ENCODE results near the gene NSUN7. TPM values are rescaled to one million over a fixed set of nuclear protein-coding genes. Genes with fewer than 3 reads are reported as not detected.
"Not testable (repeated sequence)": the region's sequence is repeated elsewhere in the genome, so short reads cannot be mapped to it uniquely, and the experiment has no call there.

NSUN7 gene
- polyA plus RNA-seq, 1 donor = 0.66 TPM

DNA sequence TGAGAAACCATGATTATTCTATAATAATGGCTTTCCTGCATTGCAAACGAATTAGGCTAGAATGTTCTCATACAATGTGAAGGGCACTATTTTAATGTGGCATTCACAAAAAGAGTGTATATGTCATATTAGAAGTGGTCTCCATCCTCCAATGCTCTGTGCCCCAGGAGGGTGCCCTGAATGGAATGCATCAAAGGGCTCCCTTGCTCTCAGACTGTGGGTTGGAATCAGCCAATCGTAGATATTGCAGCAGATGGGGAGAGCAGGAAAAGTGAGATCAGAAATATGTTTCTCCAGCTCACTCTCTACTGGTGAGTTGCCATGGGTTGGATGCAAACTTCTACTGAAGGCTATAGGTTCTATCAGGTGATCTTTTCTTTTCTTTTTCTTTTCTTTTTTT, 11.9 kb upstream of the NSUN7 start:
- DNase-seq = no peak

DNA sequence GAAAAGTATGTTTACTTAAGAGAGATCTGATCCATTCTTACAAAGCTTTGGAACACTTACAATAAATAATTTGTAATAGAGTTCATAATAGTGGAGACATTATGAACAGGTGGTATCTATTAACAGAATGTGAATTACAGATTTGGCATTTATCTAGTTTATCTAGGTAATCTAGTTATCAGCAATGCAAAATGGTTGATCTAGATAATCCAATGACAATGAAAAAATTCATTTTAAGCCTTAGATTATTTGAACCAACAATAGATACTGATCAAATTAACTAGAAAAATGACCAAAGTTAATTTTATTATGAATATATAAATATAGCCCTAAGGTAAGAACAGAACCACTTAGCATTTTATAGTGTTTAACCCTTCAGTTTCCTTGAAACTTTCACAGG, 10.4 kb upstream of the NSUN7 start:
- DNase-seq = no peak

DNA sequence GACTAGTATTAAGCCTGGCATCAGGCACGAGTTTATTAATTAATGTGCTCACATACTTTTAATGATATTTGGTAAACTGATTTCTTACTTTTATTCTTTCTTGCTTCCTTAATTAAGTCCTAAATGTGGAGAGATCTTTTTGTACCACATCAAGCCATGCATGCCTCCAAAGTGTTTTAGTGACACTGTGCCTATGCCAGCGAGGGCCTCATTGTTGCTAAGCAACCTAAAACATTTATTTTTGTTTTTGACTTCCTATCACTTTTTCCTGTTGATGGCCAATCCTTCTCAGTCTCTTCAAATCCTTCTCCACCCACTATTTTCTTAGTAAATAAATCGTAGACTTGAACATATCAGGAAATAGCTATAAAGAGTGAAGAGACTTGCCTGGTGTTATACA, 5.5 kb upstream of the NSUN7 start:
- no peak for DNase-seq

DNA sequence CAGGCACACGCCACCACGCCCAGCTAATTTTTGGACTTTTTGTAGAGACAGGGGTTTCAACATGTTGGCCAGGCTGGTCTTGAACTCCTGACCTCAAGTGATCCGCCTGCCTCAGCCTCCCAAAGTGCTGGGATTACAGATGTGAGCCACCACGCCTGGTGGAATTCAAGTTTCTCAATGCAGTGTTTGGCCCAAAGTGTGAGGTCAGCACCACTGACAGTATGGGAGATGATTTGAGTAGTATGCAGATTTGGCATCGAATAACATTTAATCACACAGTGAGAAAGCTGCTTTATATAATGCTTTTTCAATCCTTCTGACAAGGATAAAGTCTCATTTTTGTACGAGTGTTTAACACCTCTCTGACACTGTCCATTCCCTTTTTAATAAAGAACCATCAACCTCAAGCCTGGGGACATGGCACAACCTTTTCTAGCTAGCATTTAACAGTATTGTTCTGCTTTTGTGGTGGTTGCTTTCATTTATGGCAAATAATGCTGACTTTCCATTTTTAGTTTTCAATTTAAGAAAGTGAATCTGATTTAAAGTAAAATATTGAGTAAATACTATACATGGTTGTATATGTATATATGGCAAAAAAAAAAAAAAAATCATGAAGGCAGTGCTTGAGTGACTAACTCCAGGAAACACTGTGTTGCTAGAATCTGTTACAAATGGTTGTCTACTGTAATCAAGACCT, 4.3 kb upstream of the NSUN7 start:
- no peak for DNase-seq

DNA sequence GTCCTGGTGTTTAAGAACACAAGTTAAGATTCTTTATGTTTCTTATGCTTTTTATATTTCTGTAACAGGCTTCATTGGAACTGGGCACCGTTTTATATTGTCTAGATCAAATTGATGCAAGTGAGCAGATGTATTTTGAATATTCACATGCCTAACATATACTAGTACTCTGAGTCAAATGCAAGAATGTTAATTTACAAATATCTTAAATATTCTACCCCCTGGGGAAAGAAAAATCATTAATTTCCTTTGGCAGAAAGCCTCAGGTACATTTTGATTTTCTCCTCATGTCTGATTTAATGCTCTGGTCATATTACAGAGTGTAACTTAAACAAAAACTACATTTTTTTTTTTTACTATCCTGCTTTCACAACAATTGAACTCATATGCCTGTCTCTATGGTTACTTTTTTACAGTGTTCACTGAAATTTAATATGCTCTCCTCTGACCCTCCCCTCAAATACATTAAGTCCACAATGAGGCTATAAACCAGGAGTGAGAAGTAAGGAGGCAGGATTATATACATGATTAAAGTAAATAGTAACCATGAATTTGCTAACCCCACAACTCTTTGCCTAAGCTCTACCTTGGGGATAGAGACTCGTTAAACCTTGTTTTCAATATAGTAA, 2.4 kb upstream of the NSUN7 start:
- no peak for DNase-seq

DNA sequence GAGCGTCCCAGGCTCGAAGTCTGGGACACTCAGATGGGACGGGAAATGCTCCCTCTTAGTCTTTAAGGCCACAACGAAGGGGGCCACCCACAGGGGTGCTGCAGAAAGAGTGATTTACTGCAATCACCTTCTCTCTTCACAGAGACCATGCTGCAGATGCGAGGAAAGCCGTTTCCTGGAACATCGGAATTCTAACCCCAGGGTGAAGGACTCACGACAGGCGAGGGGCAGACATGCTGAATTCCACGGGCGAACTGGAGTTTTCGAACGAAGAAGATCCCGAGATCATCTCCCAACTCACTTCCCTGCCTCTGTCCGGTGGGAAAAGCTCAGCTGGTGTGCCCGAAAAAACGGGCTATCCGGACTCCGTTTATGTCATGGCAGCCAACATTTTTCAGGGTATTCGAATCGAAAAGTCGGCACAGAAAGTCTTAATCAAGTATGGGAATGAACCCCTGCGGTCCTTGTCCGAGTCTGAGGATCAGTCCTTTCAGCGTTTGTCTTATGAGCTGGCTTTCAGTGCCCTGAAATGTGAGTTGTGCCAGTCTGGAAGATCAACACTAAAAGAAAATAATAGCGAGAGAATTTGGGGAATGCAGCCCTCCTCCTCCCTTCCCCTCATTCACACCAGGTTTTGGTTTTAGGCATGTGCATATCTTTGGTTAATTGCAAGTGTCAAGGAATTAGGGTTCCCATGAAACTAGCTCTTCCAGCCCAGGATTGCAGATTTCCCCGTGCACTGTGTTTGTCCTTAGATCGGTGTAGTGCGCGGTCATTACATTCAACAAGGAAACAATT, 905 bp downstream of the NSUN7 start:
- DNase-seq = peak; percentile 8

DNA sequence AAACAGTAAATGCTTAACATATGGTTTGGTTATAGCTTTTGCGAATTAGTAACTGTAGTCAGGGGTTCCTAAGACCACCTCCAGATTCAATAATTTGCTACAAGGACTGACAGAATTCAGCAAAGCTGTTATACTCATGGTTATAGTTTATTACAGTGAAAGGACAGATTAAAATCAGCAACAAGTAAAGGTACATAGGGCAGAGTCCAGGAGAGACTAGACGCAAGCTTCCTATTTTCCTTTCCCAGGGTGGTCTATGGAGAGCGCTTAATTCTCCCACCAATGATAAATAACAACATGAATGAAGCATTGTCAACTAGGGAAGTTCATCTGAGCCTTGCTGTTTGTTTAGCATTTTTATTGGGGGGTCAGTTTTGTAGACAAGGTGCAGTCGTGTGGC, 5.9 kb downstream of the NSUN7 start:
- DNase-seq = no peak

DNA sequence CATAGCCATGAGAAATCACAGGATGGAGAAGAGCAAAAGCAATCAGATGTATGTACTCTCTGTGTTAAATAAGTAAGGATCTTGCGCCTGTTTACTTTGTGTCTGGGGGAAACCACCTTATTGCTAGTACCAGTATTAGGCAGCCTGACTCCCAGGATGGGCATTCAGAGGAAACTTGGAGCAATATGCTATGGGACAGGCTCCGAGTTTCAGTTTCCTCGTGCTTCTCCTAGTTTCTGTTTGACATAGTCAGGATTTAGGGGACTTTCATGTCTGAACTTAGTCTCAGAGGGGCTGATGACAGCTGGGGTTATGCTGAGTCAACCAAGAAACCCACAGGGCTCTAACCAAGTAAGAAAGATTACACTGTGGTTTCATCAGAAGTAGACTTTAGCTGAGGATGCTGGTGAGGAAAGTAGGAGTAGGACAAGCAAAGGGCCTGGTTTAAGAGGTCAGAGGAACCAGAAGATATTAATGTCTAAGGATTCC, 13.5 kb downstream of the NSUN7 start:
- DNase-seq = no peak

DNA sequence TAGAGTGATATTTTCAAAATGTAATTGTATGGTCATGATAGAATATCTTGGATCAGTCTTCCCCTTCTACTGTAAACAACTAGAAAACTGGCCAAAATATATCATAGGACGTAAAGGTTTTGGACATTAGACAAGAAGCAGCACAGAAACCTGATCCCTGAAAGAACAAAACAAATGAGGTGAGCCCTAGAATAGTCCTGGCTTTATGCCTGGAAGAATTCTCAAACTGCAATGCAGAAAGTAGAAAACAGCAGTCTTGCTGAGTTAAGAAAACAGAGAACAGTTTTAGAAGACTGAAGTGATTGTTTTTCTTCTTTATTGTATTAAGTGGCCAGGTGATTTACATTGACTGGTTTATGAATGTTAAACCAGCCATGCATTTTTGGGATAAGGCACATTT, 19.5 kb downstream of the NSUN7 start:
- DNase-seq = no peak

DNA sequence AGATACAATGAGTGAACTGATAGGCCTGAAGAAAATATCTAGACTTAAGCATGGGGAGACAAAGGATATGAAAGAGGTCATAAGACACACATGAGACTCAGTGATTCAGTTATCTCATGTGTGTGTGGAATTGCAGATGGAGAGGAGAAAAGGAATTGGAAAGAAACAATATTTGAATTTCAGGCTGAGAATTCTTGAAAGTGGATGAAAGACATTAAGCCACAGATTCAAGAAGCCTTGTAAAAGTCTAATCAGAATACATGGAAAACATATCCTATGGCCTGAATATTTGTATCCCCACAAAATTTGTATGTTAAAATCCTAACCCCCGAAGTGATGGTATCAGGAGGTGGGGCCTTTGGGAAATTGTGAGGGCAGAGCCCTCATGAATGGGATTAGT, 28.3 kb downstream of the NSUN7 start:
- DNase-seq = no peak

DNA sequence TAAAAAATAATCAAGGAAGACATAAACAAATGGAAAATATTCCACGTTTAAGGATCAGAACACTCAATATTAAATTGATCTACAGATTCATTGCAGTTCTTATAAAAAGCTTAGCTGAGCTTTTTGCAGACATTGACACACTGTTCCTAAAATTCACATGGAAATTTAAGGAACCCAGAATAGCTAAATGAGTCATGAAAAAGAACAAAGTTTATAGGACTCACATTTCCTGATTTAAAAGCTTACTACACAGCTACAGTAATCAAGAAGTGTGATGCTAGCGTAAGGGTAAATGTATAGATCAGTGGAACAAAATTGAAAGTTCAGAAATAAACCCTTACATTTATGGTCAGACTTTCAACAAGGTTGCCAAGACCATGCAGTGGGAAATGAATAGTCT, 33.1 kb downstream of the NSUN7 start:
- DNase-seq = no peak

DNA sequence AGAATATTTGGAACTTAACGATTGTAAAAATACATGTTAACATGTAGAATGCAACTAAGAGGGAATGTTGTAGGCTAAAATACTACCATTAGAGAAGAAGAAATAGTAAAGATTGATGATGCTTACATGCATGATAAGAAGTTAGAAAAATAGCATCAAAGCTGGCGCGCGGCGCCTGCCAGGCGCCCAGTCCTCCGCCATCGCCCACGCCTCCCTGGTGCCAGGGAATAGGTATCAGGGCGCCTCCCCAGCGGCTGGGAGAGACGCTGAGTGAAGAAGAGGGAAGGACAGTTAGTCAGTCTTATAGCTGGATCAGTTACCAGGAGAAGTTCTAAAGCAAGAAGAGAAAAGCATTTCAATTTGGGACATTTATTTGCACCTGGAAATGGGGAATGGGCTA, 36.0 kb downstream of the NSUN7 start:
- no peak for DNase-seq

DNA sequence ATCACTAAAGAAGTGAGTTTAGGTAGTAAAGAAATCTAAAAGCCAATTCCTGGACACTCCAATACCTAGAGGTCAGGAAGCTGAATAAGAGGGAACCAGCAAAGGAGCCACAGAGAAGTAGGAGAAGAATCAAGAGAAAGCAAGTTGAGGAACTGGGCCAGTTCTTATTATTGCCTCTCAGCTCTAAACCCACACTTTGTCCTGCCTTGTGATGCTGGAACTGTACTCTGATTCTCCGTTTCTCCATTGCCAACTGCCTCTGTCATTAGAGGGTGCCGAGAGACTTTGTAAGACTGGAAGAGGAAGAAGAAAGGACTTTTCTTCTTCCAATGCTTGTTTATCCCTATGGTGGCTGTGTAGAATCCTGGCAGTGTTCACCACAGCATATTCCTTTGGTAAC, 38.6 kb downstream of the NSUN7 start:
- no peak for DNase-seq

DNA sequence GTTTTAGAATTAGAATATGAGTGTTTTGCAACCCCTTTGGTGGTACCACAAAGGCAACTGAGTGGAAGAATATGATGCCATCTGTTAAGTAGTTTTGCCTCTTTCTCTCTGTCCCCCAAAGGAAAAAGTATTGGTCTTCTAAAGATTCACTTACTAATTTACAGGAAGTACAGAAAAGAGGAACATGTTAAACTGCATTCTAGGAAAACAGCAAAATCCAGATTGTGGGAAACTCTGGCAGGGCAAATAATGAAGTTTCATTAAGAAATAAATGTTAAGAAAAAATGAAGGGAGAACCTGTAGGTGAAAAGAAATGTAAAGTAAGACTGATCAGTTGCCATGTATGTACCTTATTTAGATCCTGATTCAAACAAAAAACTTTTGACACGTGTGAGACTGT, 39.3 kb downstream of the NSUN7 start:
- DNase-seq = no peak

DNA sequence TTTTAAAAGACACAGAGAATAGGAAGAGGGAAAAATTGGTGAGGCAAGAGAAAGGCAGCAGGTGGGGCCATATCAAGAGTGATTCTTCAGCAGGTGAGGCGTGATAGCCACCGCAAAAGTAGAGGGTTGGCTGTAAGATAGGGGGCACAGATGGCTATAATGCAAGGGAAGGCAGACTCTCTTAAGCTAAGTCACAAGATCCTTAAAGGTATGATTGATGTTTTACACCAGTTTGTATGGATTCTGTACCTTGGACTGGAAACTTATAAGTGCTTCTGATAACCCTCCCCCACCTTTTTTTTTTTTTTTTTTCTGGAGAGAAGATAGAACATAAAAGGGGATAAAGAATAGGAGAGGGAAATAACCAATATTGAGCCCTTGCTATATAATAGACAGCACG, 40.0 kb downstream of the NSUN7 start:
- DNase-seq = no peak

DNA sequence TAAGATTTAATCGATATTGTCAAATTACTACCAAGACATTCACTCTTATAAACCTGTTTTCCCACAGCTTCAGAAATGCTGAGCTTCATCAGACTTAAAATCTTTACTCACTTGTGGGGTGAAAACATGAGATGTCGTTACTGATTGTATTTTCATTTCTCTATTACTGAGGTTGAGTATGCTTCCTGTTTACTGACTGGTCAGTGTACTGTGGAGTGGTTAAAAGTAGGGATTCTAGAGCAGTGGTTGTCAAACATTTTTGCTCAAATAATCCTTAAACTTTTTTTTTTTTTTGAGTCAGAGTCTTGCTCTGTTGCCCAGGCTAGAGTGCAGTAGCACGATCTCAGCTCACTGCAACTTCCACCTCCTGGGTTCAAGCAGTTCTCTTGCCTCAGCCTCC, 50.3 kb downstream of the NSUN7 start:
- DNase-seq = no peak

DNA sequence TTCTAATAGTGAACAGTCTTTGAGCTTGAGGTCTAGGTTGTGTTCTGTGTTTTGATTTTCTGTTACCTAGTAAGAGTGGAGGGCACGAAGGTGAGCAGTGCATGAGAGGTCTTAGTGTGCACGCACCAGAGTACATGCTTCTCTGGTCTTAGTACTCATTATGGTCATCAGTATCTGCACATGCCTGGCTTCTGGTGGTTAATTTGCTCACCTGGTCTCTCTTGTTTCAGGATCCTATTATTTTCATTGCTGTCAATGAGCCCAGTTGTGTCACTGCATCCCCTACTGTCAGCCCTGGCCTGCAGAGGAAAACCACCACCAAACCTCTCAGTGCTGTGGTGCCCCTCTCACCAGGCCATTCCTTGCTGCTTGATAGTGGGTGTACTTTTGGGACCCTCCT, 54.8 kb downstream of the NSUN7 start:
- no peak for DNase-seq

DNA sequence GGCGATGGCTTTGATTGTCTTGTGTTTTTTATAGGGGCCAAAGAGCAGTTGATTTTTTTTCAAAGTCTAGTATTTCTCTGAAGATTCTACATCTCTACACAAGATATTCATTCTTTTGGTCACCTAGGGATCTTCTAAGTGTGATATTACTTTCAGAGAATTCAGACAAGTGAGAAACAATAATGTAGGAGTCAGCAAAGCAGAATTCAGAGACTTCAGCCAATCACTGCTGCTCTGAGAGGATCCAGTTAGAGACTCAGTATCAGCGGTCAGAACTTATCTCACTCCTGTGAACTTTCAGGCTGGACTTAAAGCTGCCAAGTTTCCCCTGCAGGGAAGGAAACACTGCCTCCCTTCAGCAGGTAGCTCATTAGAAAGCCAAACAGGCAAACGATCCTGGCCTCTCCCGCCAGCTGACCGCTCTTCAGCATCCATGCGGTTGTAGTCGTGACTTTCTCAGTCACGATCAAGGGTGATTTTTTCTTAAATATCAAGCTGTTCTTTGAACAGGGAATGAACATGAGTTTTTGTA, 59.2 kb downstream of the NSUN7 start:
- no peak for DNase-seq

DNA sequence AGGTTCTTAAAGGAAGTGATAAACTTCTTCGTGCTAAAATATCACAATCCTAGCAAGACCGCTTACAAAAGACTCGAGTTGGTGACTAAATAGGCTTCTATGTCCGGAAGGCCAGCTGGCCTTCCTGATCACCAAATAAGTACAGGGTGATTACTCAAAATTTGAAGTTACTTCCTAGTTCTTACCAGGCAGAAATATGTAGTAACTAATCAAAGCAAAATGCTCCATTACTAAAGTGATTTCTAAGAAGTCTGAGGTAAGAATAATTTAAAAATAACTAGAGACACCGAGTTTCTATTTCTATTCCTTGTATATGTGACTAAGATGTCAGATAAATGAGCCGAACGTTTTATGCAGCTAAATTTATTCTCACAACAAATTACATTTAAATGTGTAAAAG, 62.2 kb downstream of the NSUN7 start:
- no peak for DNase-seq

DNA sequence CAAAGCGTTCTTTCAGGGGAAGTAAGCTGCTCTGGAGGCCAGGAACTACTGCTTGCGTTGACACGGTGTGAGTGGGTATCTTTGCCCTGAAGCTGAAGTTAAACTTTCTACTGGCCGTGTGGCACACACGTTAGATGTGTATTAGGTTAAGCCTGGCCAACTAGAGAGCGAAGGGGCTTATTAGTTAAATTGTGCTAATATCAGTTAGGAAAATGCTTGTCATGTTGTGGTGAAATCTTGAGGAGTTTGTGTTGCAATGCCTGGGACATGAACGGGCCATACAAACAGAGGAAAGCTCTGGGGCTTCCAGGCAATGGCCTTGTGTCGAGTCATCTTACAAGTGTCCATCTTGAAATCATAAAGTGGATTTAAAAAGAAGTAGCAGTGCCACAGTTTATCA, 62.6 kb downstream of the NSUN7 start:
- no peak for DNase-seq

DNA sequence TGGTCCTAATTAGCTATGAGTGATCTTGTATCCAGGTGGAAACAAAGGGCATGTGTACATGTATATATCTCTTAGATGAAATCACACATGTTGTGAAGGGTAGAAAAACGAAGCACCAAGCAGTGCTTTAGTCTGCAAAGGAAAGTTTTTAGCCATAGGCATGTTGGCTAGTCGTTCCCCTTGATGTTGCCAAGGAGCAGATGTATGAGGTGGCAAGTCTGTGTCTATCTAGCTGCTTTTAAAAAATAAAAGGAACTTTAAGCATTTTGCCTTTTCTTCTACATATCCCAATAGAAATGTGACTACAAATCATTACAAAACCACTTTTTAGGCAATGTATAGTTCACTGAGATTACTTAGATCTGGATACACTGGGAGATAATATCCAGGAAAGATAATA, 63.1 kb downstream of the NSUN7 start:
- DNase-seq = no peak

DNA sequence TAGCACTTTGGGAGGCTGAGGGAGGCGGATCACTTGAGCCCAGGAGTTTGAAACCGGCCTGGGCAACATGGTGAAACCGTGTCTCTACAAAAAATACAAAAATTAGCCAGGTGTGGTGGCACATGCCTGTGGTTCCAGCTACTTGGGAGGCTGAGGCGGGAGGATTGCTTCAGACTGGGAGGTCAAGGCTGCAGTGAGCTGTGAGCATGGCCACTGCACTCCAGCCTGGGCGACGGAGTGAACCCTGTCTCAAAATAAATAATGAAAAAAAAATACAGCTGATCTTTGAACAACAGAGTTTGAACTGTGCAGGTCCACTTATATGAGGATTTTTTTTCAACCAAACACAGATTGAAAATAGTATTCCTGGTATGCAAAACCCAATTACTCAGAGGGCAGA, 67.4 kb downstream of the NSUN7 start:
- not testable (repeated sequence) for DNase-seq

DNA sequence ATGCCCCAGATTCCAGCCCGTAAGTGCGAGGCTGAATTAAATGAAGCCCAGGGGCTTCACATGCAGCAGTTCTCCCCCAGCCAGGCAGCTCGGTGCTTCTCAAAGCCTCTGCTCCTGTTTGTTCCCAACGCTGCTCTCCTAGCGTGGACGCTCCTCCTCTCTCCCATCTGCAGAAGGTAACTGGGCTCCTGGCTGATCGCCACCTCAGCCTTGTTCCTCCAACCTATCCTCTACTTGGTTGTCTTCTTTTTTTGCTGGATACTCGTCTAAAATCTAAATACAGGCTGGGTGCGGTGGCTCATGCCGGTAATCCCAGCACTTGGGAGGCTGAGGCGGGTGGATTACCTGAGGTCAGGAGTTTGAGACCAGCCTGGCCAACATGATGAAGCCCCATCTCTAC, 70.3 kb downstream of the NSUN7 start:
- no peak for DNase-seq

Data from hindlimb muscle (tissue), 1 donor.